ENCODE results near the gene DTNB.

DNA sequence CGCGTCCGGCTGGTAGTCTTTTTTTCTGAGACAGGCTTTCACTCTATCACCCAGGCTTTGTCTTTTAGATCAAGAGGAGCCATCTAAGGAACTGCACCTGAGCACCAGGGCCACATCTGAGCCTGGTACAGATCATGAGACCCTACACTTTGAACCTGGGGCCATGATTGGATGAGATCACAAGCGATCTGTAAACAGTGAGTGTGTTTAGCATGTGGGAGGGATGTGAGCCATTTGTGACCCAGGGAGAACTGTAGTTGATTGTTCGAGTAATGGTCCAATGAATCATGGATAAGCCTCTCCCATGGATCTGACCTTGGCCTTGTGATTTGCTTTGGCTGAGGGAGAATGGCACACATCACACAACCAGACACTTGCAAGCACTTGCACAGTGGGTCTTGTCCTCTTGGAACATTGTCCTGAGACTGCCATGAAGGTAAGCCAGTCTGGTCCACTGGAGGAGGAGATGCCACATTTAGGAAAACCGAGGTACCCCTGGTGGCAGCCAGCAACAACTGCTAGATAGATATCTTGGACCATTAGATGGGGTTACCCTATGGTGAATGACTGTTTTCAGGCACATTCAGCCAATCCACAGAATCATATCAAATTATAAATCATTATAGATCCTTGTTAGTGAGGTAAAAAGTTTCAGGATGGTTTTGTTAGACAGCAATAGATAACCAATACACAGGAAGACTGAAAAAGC, 19.5 kb upstream of the DTNB start:
- TF ChIP-seq, protein P1, sequence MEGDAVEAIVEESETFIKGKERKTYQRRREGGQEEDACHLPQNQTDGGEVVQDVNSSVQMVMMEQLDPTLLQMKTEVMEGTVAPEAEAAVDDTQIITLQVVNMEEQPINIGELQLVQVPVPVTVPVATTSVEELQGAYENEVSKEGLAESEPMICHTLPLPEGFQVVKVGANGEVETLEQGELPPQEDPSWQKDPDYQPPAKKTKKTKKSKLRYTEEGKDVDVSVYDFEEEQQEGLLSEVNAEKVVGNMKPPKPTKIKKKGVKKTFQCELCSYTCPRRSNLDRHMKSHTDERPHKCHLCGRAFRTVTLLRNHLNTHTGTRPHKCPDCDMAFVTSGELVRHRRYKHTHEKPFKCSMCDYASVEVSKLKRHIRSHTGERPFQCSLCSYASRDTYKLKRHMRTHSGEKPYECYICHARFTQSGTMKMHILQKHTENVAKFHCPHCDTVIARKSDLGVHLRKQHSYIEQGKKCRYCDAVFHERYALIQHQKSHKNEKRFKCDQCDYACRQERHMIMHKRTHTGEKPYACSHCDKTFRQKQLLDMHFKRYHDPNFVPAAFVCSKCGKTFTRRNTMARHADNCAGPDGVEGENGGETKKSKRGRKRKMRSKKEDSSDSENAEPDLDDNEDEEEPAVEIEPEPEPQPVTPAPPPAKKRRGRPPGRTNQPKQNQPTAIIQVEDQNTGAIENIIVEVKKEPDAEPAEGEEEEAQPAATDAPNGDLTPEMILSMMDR (IDR thresholded peaks at IDR 0.05): no peak
- TF ChIP-seq POLR2A (IDR thresholded peaks at IDR 0.05) (no peak), POLR2AphosphoS5 (IDR thresholded peaks at IDR 0.05; ENCODE audit: insufficient read depth in 1 of 2, low read depth in 1 of 2) (no peak)

Data from vagina (tissue), 2 donors.